GM12878 (cell line): Measurements from ENCODE around the gene C1orf52. TPM values are rescaled to one million over a fixed set of nuclear protein-coding genes. Genes with fewer than 3 reads are reported as not detected.

ENCODE experiments used
- ATAC-seq: fragments of 200-7000 bp; cut with Tn5 transposase; 3 replicates; pipeline ENCODE4 v1.9.1; 2020; ENCODE audit warnings: mild to moderate bottlenecking, moderate library complexity
- BruUV-seq: library from RNA; stranded (reverse); fragments of 400-500 nt; replicated peaks from 2 replicates; lab custom pipeline; 2021; lab: Mats Ljungman, UMichigan
- CTCF ChIA-PET: fragments of 300-600 bp; sonication (Branson Sonifier 250); formaldehyde crosslinking; extraction: SDS; loops from one replicate; lab custom pipeline; 2021; ENCODE audit warnings: inconsistent platforms; lab: Yijun Ruan, JAX
- POLR2A ChIA-PET: fragments of 350-600 bp; formaldehyde crosslinking; extraction: SDS; loops from one replicate; lab custom pipeline; 2021; ENCODE audit warnings: inconsistent platforms; lab: Charles Lee
- RAD21 ChIA-PET: fragments of 300-600 bp; sonication (Branson Sonifier 250); formaldehyde crosslinking; loops from one replicate; lab custom pipeline; 2023; ENCODE audit warnings: antibody characterized with exemption; ENCODE audit not compliant: unreplicated experiment; lab: Charles Lee
- SMC1A ChIA-PET: fragments of 300-600 bp; sonication (Branson Sonifier 250); formaldehyde crosslinking; loops from one replicate; lab custom pipeline; 2023; ENCODE audit not compliant: unreplicated experiment, uncharacterized antibody; lab: Charles Lee
- DNase-seq: peaks from one replicate; pipeline ENCODE4 v3.0.0-alpha.2; 2011; ENCODE audit warnings: low read depth, low spot score
- FAIRE-seq: peaks from 3 replicates; lab custom pipeline; 2011; peaks lifted over from hg19 to GRCh38; lab: Jason Lieb, UNC
- H2AFZ ChIP-seq: 2 replicates; pipeline ENCODE4 v1.6.0; 2011; ENCODE audit warnings: low read depth, low read length, control low read depth; ENCODE audit not compliant: control insufficient read depth
- H3K27ac ChIP-seq: 2 replicates; pipeline ENCODE4 v1.5.1; 2011; ENCODE audit warnings: control low read depth; ENCODE audit not compliant: control insufficient read depth, insufficient read depth
- H3K27me3 ChIP-seq, 2 experiments: replicated peaks in 1 of 2; 2 replicates each; pipeline versions ENCODE4 v1.6.0 to v1.6.1; 2011; ENCODE audit warnings: low read length in 1 of 2; ENCODE audit not compliant: control insufficient read depth in 2 of 2, insufficient read depth in 2 of 2
- H3K36me3 ChIP-seq, 2 experiments: 2 replicates each; pipeline ENCODE4 v1.5.1; 2011; ENCODE audit warnings: low read length in 1 of 2; ENCODE audit not compliant: control insufficient read depth in 2 of 2, insufficient read depth in 2 of 2
- H3K4me1 ChIP-seq: 2 replicates; pipeline ENCODE4 v1.6.1; 2011; ENCODE audit warnings: mild to moderate bottlenecking, low read length, moderate library complexity, mixed read lengths; ENCODE audit not compliant: control insufficient read depth, insufficient read depth
- H3K4me2 ChIP-seq: 2 replicates; pipeline ENCODE4 v1.6.0; 2011; ENCODE audit warnings: control low read depth; ENCODE audit not compliant: control insufficient read depth, insufficient read depth
- H3K4me3 ChIP-seq: fragments of 200-600 bp; sonication (generic); 2 replicates; pipeline ENCODE4 v1.5.1; 2016
- H3K79me2 ChIP-seq: 2 replicates; pipeline ENCODE4 v1.6.0; 2011; ENCODE audit warnings: low read length; ENCODE audit not compliant: control insufficient read depth, insufficient read depth
- H3K9ac ChIP-seq: 2 replicates; pipeline ENCODE4 v1.8.0; 2011; ENCODE audit warnings: low read length, control low read depth, mixed read lengths; ENCODE audit not compliant: control insufficient read depth, insufficient read depth
- H3K9me3 ChIP-seq: replicated peaks from 3 replicates; pipeline ENCODE4 v1.5.1; 2011; ENCODE audit warnings: mild to moderate bottlenecking, low read length; ENCODE audit not compliant: control insufficient read depth, insufficient read depth
- H4K20me1 ChIP-seq: 2 replicates; pipeline ENCODE4 v1.6.0; 2011; ENCODE audit not compliant: control insufficient read depth, insufficient read depth
- CEBPZ ChIP-seq: fragments of 150-350 bp; IDR thresholded peaks from 2 replicates; pipeline ENCODE4 v1.6.1; 2016; ENCODE audit warnings: low read depth, low read length
- EED ChIP-seq: sonication (generic); IDR thresholded peaks from 2 replicates; pipeline ENCODE4 v1.6.1; 2016; ENCODE audit warnings: antibody characterized with exemption, low read depth
- HDAC2 ChIP-seq: fragments of 200-600 bp; sonication (generic); IDR thresholded peaks from 2 replicates; pipeline ENCODE4 v1.6.1; 2017
- IRF4 ChIP-seq: IDR thresholded peaks from 2 replicates; pipeline ENCODE4 v1.6.1; 2011; ENCODE audit warnings: low read depth, low read length
- MEF2A ChIP-seq: IDR thresholded peaks from 2 replicates; pipeline ENCODE4 v1.6.1; 2011; ENCODE audit warnings: low read depth, mild to moderate bottlenecking, low read length, moderate library complexity; ENCODE audit not compliant: insufficient read depth
- NR2C2 ChIP-seq: IDR thresholded peaks from 2 replicates; pipeline ENCODE4 v1.6.1; 2011; ENCODE audit warnings: borderline replicate concordance, low read depth; ENCODE audit not compliant: control insufficient read depth, insufficient read length
- SREBF2 ChIP-seq: IDR thresholded peaks from 2 replicates; pipeline ENCODE4 v1.6.1; 2012; ENCODE audit warnings: mild to moderate bottlenecking, low read length
- STAT1 ChIP-seq: fragments of 450-650 bp; conservative IDR thresholded peaks from 2 replicates; pipeline ENCODE4 v1.6.1; 2014; ENCODE audit warnings: antibody characterized with exemption, mild to moderate bottlenecking
- ZBTB40 ChIP-seq: fragments of 450-650 bp; IDR thresholded peaks from 2 replicates; pipeline ENCODE4 v1.6.1; 2016; ENCODE audit warnings: mild to moderate bottlenecking, moderate library complexity, borderline replicate concordance
- ZNF217 ChIP-seq: fragments of 450-650 bp; IDR thresholded peaks from 2 replicates; pipeline ENCODE4 v1.6.1; 2017; ENCODE audit warnings: antibody characterized with exemption, mild to moderate bottlenecking
- in situ Hi-C: fragments of 300-500 bp; cut with MboI; formaldehyde crosslinking; loops from 9 replicates; pipeline ENCODE4 v1.14.3; 2018; ENCODE audit warnings: mixed read lengths
- intact Hi-C: fragments of 100-400 bp; cut with micrococcal nuclease; formaldehyde crosslinking; loops from one replicate; pipeline ENCODE4 v1.14.2; 2022; ENCODE audit not compliant: unreplicated experiment
- polyA plus RNA-seq, 11 experiments: library from polyadenylated mRNA; depleted of rRNA in 4 of 11; unstranded in 6 of 11; stranded (reverse) in 5 of 11; fragments of >200 nt; fragmentation: Nextera tagmentation in 4 of 11; fragmentation: Illumina TruSeq in 1 of 11; extraction: Ambion mirVana in 4 of 11; extraction: Trizol in 1 of 11; gene quantifications; 1 replicate in 1 of 11; 2 replicates in 10 of 11; pipeline versions ENCODE4 v1.2.1 to v1.2.3, GENCODE V29; 2011 to 2016; ENCODE audit warnings: inconsistent platforms in 2 of 11, missing spikeins in 2 of 11, low read depth in 1 of 11
- total RNA-seq, 4 experiments: library from RNA; depleted of rRNA in 3 of 4; stranded (reverse); fragments of >200 nt in 3 of 4; fragmentation: Illumina TruSeq in 1 of 4; extraction: Trizol in 1 of 4; gene quantifications; 2 replicates each; pipeline versions ENCODE4 v1.2.1 to v1.2.3, GENCODE V29; 2013 to 2021
- TF ChIP-seq, protein P1 (sequence below): fragments of 150-350 bp; IDR thresholded peaks from 2 replicates; pipeline ENCODE4 v1.6.1; 2014; ENCODE audit warnings: mild to moderate bottlenecking, low read depth, low read length
- TF ChIP-seq, protein P2 (sequence below): fragments of 450-650 bp; IDR thresholded peaks from 2 replicates; pipeline ENCODE4 v1.6.1; 2017; ENCODE audit warnings: mild to moderate bottlenecking, moderate library complexity

C1orf52 gene
- total and polyA plus RNA-seq, 10 of the 15 experiments (the other 5 are each of a cell fraction or from before 2014, with no cell fraction given) = 9.4 to 39.5 (median 17.6) TPM

DNA sequence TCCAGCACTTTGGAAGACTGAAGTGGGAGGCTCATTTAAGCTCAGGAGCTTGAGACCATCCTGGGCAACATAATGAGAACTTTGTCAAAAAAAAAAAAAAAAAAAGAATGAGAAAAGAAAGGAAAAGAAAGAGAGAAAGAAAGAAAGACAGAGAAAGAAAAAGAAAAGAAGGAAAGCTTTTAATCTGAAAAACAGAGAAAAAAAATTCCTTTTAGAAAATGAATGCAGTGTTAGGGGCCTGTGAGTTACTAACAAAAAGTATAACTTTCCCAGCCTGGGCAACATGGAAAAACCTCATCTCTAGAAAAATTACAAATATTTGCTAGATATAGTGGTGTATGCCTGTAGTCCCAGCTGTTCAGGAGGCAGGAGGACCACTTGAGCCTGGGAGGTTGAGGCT, 42.8 kb downstream of the C1orf52 start:
- no peaks in the 10 kb centered on the region for H3K79me2 ChIP-seq
- intact Hi-C loops (no loop called here), in situ Hi-C loops (no loop called here)
- H2AFZ ChIP-seq = no peak overlapping the region
- BruUV-seq = no TSS peak
- no peak overlapping the region for H3K4me3 ChIP-seq
- ChIA-PET SMC1A (interaction anchor here (0.9 to 1.1 kb wide), 2 partner anchors 16 to 272 kb away, joined by 3 to 6 read pairs; no protein-coding TSS in a partner anchor), CTCF (interaction anchor here (0.7 to 1.4 kb wide), 2 partner anchors 38 to 39 kb away, joined by 3 to 4 read pairs; no protein-coding TSS in a partner anchor), POLR2A (interaction anchor here (0.6 to 0.7 kb wide), 2 partner anchors 279 to 690 kb away, joined by 3 to 5 read pairs; no protein-coding TSS in a partner anchor), RAD21 (no interaction called here)
- H4K20me1 ChIP-seq = no peaks in the 10 kb centered on the region
- H3K9me3 ChIP-seq = no peaks in the 10 kb centered on the region
- DNase-seq = no peak
- H3K27me3 ChIP-seq = no peaks in the 10 kb centered on the region; a peak in 1 of 4 replicates
- no peak for TF ChIP-seq MEF2A
- no peak for TF ChIP-seq CEBPZ
- TF ChIP-seq NR2C2 = no peak
- TF ChIP-seq, protein P1, sequence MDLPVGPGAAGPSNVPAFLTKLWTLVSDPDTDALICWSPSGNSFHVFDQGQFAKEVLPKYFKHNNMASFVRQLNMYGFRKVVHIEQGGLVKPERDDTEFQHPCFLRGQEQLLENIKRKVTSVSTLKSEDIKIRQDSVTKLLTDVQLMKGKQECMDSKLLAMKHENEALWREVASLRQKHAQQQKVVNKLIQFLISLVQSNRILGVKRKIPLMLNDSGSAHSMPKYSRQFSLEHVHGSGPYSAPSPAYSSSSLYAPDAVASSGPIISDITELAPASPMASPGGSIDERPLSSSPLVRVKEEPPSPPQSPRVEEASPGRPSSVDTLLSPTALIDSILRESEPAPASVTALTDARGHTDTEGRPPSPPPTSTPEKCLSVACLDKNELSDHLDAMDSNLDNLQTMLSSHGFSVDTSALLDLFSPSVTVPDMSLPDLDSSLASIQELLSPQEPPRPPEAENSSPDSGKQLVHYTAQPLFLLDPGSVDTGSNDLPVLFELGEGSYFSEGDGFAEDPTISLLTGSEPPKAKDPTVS = no peak
- no peak for TF ChIP-seq ZNF217
- TF ChIP-seq, protein P2, sequence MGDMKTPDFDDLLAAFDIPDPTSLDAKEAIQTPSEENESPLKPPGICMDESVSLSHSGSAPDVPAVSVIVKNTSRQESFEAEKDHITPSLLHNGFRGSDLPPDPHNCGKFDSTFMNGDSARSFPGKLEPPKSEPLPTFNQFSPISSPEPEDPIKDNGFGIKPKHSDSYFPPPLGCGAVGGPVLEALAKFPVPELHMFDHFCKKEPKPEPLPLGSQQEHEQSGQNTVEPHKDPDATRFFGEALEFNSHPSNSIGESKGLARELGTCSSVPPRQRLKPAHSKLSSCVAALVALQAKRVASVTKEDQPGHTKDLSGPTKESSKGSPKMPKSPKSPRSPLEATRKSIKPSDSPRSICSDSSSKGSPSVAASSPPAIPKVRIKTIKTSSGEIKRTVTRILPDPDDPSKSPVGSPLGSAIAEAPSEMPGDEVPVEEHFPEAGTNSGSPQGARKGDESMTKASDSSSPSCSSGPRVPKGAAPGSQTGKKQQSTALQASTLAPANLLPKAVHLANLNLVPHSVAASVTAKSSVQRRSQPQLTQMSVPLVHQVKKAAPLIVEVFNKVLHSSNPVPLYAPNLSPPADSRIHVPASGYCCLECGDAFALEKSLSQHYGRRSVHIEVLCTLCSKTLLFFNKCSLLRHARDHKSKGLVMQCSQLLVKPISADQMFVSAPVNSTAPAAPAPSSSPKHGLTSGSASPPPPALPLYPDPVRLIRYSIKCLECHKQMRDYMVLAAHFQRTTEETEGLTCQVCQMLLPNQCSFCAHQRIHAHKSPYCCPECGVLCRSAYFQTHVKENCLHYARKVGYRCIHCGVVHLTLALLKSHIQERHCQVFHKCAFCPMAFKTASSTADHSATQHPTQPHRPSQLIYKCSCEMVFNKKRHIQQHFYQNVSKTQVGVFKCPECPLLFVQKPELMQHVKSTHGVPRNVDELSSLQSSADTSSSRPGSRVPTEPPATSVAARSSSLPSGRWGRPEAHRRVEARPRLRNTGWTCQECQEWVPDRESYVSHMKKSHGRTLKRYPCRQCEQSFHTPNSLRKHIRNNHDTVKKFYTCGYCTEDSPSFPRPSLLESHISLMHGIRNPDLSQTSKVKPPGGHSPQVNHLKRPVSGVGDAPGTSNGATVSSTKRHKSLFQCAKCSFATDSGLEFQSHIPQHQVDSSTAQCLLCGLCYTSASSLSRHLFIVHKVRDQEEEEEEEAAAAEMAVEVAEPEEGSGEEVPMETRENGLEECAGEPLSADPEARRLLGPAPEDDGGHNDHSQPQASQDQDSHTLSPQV = no peak
- TF ChIP-seq SREBF2 = no peak
- TF ChIP-seq IRF4 = no peak
- no peak for TF ChIP-seq STAT1
- no peak for TF ChIP-seq HDAC2
- TF ChIP-seq EED = no peak
- TF ChIP-seq ZBTB40 = no peak
- no peaks in the 10 kb centered on the region for H3K4me1 ChIP-seq
- H3K27ac ChIP-seq = no peak overlapping the region
- H3K36me3 ChIP-seq = no peaks in the 10 kb centered on the region
- ATAC-seq = no peak
- H3K4me2 ChIP-seq = no peak overlapping the region
- H3K9ac ChIP-seq = no peak overlapping the region
- FAIRE-seq = no peak
